HepG2 (cell line): ENCODE results near the gene PEMT. TPM values are rescaled to one million over a fixed set of nuclear protein-coding genes. Genes with fewer than 3 reads are reported as not detected.
A peak's percentile ranks its signal among the peaks of the same experiment; 100 is the strongest.

Source experiments
- ATAD3A ChIP-seq: sonication (generic); formaldehyde crosslinking; IDR thresholded peaks from 2 replicates; pipeline ENCODE4 v1.4.0; 2020; ENCODE audit warnings: missing genetic modification reagents
- CHD2 ChIP-seq: IDR thresholded peaks from 2 replicates; pipeline ENCODE4 v1.6.1; 2011; ENCODE audit warnings: low read depth, low read length, improper control_type of control experiment
- EP300 ChIP-seq, 3 experiments: sonication (generic) in 1 of 3; formaldehyde crosslinking in 1 of 3; IDR thresholded peaks; 2 replicates each; pipeline versions ENCODE4 v1.5.1 to v1.6.1; 2011 to 2020; ENCODE audit warnings: low read depth in 2 of 3, low read length in 2 of 3, borderline replicate concordance in 1 of 3, improper control_type of control experiment in 1 of 3, mild to moderate bottlenecking in 1 of 3, missing genetic modification reagents in 1 of 3, moderate library complexity in 1 of 3
- FLYWCH1 ChIP-seq: sonication (generic); formaldehyde crosslinking; IDR thresholded peaks from 2 replicates; pipeline ENCODE4 v1.8.1; 2023; ENCODE audit warnings: mild to moderate bottlenecking, missing genetic modification reagents
- HMGA1 ChIP-seq: sonication (generic); formaldehyde crosslinking; conservative IDR thresholded peaks from 2 replicates; pipeline ENCODE4 v1.4.0; 2020; ENCODE audit warnings: missing genetic modification reagents
- JDP2 ChIP-seq: sonication (generic); formaldehyde crosslinking; IDR thresholded peaks from 2 replicates; pipeline ENCODE4 v1.8.1; 2022; ENCODE audit warnings: missing genetic modification reagents, borderline replicate concordance
- KAT2B ChIP-seq: fragments of 150-350 bp; IDR thresholded peaks from 2 replicates; pipeline ENCODE4 v1.6.1; 2014; ENCODE audit warnings: low read depth, low read length, borderline replicate concordance
- MAZ ChIP-seq, 2 experiments: sonication (generic) in 1 of 2; formaldehyde crosslinking in 1 of 2; IDR thresholded peaks; 2 replicates each; pipeline versions ENCODE4 v1.5.0 to v1.6.1; 2012 to 2020; ENCODE audit warnings: low read depth in 2 of 2, mild to moderate bottlenecking in 2 of 2, borderline replicate concordance in 1 of 2, improper control_type of control experiment in 1 of 2, low read length in 1 of 2, missing genetic modification reagents in 1 of 2, moderate library complexity in 1 of 2
- PRPF4 ChIP-seq: fragments of 200-400 bp; formaldehyde crosslinking; IDR thresholded peaks from 2 replicates; pipeline ENCODE4 v1.6.1; 2016; ENCODE audit warnings: low read length, low read depth; ENCODE audit not compliant: poor library complexity, severe bottlenecking
- RFX1 ChIP-seq: fragments of 450-650 bp; IDR thresholded peaks from 2 replicates; pipeline ENCODE4 v1.6.1; 2017
- SOX5 ChIP-seq: IDR thresholded peaks from 2 replicates; pipeline ENCODE4 v1.6.1; 2016; ENCODE audit warnings: borderline replicate concordance
- ZNF614 ChIP-seq: IDR thresholded peaks from 2 replicates; pipeline ENCODE4 v1.6.1; 2018; ENCODE audit warnings: missing biosample characterization, missing genetic modification reagents, inconsistent platforms, borderline replicate concordance
- ZNF761 ChIP-seq: sonication (generic); formaldehyde crosslinking; conservative IDR thresholded peaks from 2 replicates; pipeline ENCODE4 v1.4.0; 2020; ENCODE audit warnings: mild to moderate bottlenecking, missing genetic modification reagents
- polyA plus RNA-seq, 8 experiments: library from polyadenylated mRNA; depleted of rRNA in 3 of 8; stranded (reverse) in 7 of 8; unstranded in 1 of 8; fragments of >200 nt; fragmentation: Illumina TruSeq in 4 of 8; extraction: Trizol in 4 of 8; gene quantifications; 2 replicates each; pipeline versions ENCODE4 v1.2.1 to v1.2.3, GENCODE V29; 2011 to 2016; ENCODE audit warnings: low read depth in 4 of 8, missing spikeins in 1 of 8, mixed read lengths in 1 of 8; ENCODE audit not compliant: insufficient read depth in 1 of 8
- total RNA-seq, 5 experiments: library from RNA; depleted of rRNA; stranded (reverse); fragments of >200 nt; fragmentation: Illumina TruSeq; extraction: Trizol; gene quantifications; 2 replicates each; pipeline ENCODE4 v1.2.3, GENCODE V29; 2016; ENCODE audit warnings: low read depth in 1 of 5
- TF ChIP-seq, protein P1 (sequence below): IDR thresholded peaks from 2 replicates; pipeline ENCODE4 v1.6.1; 2012; ENCODE audit warnings: low read length, improper control_type of control experiment
- TF ChIP-seq, protein P2 (sequence below): sonication (generic); formaldehyde crosslinking; IDR thresholded peaks from 2 replicates; pipeline ENCODE4 v1.4.0; 2020; ENCODE audit warnings: mild to moderate bottlenecking, low read depth, missing genetic modification reagents
- TF ChIP-seq, protein P3 (sequence below): sonication (generic); formaldehyde crosslinking; IDR thresholded peaks from 2 replicates; pipeline ENCODE4 v1.5.1; 2020; ENCODE audit warnings: mild to moderate bottlenecking, missing genetic modification reagents
- TF ChIP-seq, protein P4 (sequence below): sonication (generic); formaldehyde crosslinking; IDR thresholded peaks from 2 replicates; pipeline ENCODE4 v1.4.0; 2020; ENCODE audit warnings: mild to moderate bottlenecking, missing genetic modification reagents

PEMT gene
- total and polyA plus RNA-seq, 2 of the 13 experiments (the other 11 are each of a cell fraction or from before 2014, with no cell fraction given): 31.7 to 43.6 TPM

DNA sequence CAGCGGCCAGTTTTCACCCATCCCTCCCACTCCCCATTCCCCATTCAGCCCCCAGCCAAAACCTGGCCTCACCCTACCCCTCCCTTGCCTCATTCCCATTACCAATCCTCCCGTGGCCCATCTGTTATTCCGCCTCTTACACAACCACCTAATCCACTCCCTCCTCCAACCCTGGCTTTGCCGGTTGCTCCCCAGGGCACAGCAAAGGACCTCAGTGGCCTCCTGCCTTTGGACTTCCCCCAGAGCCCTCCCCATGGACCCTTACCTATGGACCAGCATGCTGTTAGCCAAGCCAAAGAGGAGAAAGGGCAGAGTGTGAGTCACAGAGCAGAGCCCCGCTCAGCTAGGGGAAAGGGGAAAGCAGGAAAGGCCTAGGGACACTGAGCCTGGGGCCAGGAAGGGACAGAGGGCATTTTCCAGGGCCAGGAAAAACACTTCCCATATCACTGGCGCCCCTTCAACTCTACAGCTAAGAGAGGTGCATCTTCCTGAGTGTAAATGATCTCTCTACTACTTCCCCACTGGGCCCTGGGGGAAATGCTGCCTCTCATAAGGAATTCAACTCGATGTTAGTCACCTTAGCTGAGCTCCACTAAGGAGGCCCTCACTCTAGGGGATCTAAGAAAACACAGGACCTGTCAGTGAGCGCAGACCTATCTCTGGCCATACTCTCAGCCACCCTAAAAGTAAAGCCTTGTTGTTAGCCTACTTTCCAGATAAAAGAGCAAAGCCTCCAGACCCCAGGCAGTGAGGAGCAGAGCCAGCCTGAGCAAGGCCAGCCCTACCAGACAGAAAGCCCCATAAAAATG lies 10.6 kb downstream of the PEMT start (continued):
- TF ChIP-seq, protein P1, sequence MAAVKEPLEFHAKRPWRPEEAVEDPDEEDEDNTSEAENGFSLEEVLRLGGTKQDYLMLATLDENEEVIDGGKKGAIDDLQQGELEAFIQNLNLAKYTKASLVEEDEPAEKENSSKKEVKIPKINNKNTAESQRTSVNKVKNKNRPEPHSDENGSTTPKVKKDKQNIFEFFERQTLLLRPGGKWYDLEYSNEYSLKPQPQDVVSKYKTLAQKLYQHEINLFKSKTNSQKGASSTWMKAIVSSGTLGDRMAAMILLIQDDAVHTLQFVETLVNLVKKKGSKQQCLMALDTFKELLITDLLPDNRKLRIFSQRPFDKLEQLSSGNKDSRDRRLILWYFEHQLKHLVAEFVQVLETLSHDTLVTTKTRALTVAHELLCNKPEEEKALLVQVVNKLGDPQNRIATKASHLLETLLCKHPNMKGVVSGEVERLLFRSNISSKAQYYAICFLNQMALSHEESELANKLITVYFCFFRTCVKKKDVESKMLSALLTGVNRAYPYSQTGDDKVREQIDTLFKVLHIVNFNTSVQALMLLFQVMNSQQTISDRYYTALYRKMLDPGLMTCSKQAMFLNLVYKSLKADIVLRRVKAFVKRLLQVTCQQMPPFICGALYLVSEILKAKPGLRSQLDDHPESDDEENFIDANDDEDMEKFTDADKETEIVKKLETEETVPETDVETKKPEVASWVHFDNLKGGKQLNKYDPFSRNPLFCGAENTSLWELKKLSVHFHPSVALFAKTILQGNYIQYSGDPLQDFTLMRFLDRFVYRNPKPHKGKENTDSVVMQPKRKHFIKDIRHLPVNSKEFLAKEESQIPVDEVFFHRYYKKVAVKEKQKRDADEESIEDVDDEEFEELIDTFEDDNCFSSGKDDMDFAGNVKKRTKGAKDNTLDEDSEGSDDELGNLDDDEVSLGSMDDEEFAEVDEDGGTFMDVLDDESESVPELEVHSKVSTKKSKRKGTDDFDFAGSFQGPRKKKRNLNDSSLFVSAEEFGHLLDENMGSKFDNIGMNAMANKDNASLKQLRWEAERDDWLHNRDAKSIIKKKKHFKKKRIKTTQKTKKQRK: no peak
- peak; percentile 62; the same call in 1 of the 2 replicates for TF ChIP-seq SOX5 (CRISPR knock-in tag)
- no peak for TF ChIP-seq JDP2 (CRISPR knock-in tag)
- TF ChIP-seq, protein P2, sequence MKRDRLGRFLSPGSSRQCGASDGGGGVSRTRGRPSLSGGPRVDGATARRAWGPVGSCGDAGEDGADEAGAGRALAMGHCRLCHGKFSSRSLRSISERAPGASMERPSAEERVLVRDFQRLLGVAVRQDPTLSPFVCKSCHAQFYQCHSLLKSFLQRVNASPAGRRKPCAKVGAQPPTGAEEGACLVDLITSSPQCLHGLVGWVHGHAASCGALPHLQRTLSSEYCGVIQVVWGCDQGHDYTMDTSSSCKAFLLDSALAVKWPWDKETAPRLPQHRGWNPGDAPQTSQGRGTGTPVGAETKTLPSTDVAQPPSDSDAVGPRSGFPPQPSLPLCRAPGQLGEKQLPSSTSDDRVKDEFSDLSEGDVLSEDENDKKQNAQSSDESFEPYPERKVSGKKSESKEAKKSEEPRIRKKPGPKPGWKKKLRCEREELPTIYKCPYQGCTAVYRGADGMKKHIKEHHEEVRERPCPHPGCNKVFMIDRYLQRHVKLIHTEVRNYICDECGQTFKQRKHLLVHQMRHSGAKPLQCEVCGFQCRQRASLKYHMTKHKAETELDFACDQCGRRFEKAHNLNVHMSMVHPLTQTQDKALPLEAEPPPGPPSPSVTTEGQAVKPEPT (CRISPR knock-in tag): no peak
- TF ChIP-seq, protein P3, sequence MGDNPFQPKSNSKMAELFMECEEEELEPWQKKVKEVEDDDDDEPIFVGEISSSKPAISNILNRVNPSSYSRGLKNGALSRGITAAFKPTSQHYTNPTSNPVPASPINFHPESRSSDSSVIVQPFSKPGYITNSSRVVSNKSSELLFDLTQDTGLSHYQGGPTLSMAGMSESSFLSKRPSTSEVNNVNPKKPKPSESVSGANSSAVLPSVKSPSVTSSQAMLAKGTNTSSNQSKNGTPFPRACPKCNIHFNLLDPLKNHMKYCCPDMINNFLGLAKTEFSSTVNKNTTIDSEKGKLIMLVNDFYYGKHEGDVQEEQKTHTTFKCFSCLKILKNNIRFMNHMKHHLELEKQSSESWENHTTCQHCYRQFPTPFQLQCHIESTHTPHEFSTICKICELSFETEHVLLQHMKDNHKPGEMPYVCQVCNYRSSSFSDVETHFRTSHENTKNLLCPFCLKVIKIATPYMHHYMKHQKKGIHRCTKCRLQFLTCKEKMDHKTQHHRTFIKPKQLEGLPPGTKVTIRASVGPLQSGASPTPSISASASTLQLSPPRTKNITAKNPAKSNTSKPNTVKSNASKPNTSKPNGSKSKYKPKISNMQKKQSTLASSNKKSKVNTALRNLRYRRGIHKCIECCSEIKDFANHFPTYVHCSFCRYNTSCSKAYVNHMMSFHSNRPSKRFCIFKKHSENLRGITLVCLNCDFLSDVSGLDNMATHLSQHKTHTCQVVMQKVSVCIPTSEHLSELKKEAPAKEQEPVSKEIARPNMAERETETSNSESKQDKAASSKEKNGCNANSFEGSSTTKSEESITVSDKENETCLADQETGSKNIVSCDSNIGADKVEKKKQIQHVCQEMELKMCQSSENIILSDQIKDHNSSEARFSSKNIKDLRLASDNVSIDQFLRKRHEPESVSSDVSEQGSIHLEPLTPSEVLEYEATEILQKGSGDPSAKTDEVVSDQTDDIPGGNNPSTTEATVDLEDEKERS (CRISPR knock-in tag): peak; percentile 71; the same call in 1 of the 2 replicates
- no peak for TF ChIP-seq RFX1
- no peak for TF ChIP-seq FLYWCH1 (CRISPR knock-in tag)
- no peak for TF ChIP-seq HMGA1 (CRISPR knock-in tag)
- no peak for TF ChIP-seq CHD2
- no peak for TF ChIP-seq KAT2B
- peak; percentile 23; the same call in 1 of the 2 replicates for TF ChIP-seq MAZ (IDR thresholded peaks at IDR 0.05; ENCODE audit: borderline replicate concordance, low read depth, low read length)
- no peak for TF ChIP-seq MAZ (CRISPR knock-in tag; IDR thresholded peaks at IDR 0.05; ENCODE audit: low read depth)
- TF ChIP-seq ZNF761: no peak
- TF ChIP-seq ZNF614 (CRISPR knock-in tag): no peak; the same call in 1 of the 2 replicates
- peak in 1 of 2 experiments; percentile 74; a peak in 2 of 4 replicates for TF ChIP-seq EP300 (IDR thresholded peaks at IDR 0.05; ENCODE audit: low read depth in 2 of 2, low read length in 2 of 2)
- no peak for TF ChIP-seq EP300 (CRISPR knock-in tag; IDR thresholded peaks at IDR 0.05; ENCODE audit: borderline replicate concordance)
- no peak for TF ChIP-seq PRPF4
- TF ChIP-seq, protein P4, sequence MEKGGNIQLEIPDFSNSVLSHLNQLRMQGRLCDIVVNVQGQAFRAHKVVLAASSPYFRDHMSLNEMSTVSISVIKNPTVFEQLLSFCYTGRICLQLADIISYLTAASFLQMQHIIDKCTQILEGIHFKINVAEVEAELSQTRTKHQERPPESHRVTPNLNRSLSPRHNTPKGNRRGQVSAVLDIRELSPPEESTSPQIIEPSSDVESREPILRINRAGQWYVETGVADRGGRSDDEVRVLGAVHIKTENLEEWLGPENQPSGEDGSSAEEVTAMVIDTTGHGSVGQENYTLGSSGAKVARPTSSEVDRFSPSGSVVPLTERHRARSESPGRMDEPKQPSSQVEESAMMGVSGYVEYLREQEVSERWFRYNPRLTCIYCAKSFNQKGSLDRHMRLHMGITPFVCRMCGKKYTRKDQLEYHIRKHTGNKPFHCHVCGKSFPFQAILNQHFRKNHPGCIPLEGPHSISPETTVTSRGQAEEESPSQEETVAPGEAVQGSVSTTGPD (CRISPR knock-in tag): no peak
- no peak for TF ChIP-seq ATAD3A (CRISPR knock-in tag)
